WTC11 (cell line): Measurements from ENCODE around the gene FAM181A. TPM values are rescaled to one million over a fixed set of nuclear protein-coding genes. Genes with fewer than 3 reads are reported as not detected.

Source experiments
- ATAC-seq: fragments of 200-7000 bp; cut with Tn5 transposase; 2 replicates; pipeline ENCODE4 v1.10.0; 2021; ENCODE audit warnings: mild to moderate bottlenecking, moderate library complexity
- CTCF ChIA-PET: fragments of 300-600 bp; sonication (Branson Sonifier 250); formaldehyde crosslinking; loops from one replicate; lab custom pipeline; 2021; ENCODE audit warnings: antibody characterized with exemption; lab: Charles Lee
- POLR2A ChIA-PET: fragments of 350-600 bp; sonication (Branson Sonifier 250); formaldehyde crosslinking; loops from one replicate; lab custom pipeline; 2021; ENCODE audit warnings: antibody characterized with exemption; lab: Charles Lee
- DNase-seq: peaks from one replicate; pipeline ENCODE4 v3.0.0; 2021; ENCODE audit warnings: low spot score
- H3K27ac Mint-ChIP-seq: 2 replicates; pipeline ENCODE4 v1.8.0; 2021; ENCODE audit warnings: mixed read lengths
- H3K27me3 Mint-ChIP-seq: 2 replicates; pipeline ENCODE4 v1.8.0; 2021; ENCODE audit warnings: low read depth, mild to moderate bottlenecking, moderate library complexity, mixed read lengths
- H3K36me3 Mint-ChIP-seq: 2 replicates; pipeline ENCODE4 v1.8.0; 2021; ENCODE audit warnings: mixed read lengths
- H3K4me1 Mint-ChIP-seq: 2 replicates; pipeline ENCODE4 v1.8.0; 2022; ENCODE audit warnings: mixed read lengths
- H3K4me3 Mint-ChIP-seq: 2 replicates; pipeline ENCODE4 v1.8.0; 2021; ENCODE audit warnings: mild to moderate bottlenecking, moderate library complexity, mixed read lengths
- H3K9me3 Mint-ChIP-seq: 2 replicates; pipeline ENCODE4 v1.8.0; 2021; ENCODE audit warnings: mixed read lengths
- ATF3 ChIP-seq: sonication (generic); formaldehyde crosslinking; conservative IDR thresholded peaks from 2 replicates; pipeline ENCODE4 v1.8.1; 2022; ENCODE audit warnings: mild to moderate bottlenecking, missing genetic modification reagents
- CBFB ChIP-seq: sonication (generic); formaldehyde crosslinking; IDR thresholded peaks from 2 replicates; pipeline ENCODE4 v1.8.1; 2022; ENCODE audit warnings: mild to moderate bottlenecking, low read depth, missing genetic modification reagents
- CREM ChIP-seq: sonication (generic); formaldehyde crosslinking; IDR thresholded peaks from 2 replicates; pipeline ENCODE4 v1.8.1; 2022; ENCODE audit warnings: mild to moderate bottlenecking, missing genetic modification reagents, moderate library complexity
- ETV6 ChIP-seq: sonication (generic); formaldehyde crosslinking; IDR thresholded peaks from 2 replicates; pipeline ENCODE4 v1.8.1; 2022; ENCODE audit warnings: mild to moderate bottlenecking, missing genetic modification reagents
- GABPB1 ChIP-seq: sonication (generic); formaldehyde crosslinking; IDR thresholded peaks from 2 replicates; pipeline ENCODE4 v1.8.1; 2023; ENCODE audit warnings: mild to moderate bottlenecking, missing genetic modification reagents
- GRHL2 ChIP-seq: fragments of 250-450 bp; sonication (Bioruptor Pico); IDR thresholded peaks from 2 replicates; pipeline ENCODE4 v1.8.0; 2022; ENCODE audit warnings: mild to moderate bottlenecking, moderate library complexity; ENCODE audit not compliant: insufficient replicate concordance, severe bottlenecking
- IRF1 ChIP-seq: sonication (generic); formaldehyde crosslinking; IDR thresholded peaks from 2 replicates; pipeline ENCODE4 v1.8.0; 2023; ENCODE audit warnings: missing genetic modification reagents
- NFE2L1 ChIP-seq: sonication (generic); formaldehyde crosslinking; IDR thresholded peaks from 2 replicates; pipeline ENCODE4 v1.8.1; 2023; ENCODE audit warnings: missing genetic modification reagents
- RELA ChIP-seq: sonication (generic); formaldehyde crosslinking; IDR thresholded peaks from 2 replicates; pipeline ENCODE4 v1.8.1; 2022; ENCODE audit warnings: missing genetic modification reagents, mild to moderate bottlenecking, borderline replicate concordance
- RORB ChIP-seq: fragments of 250-450 bp; sonication (Bioruptor Pico); IDR thresholded peaks from 2 replicates; pipeline ENCODE4 v1.9.0; 2021; ENCODE audit warnings: mild to moderate bottlenecking
- SOX15 ChIP-seq: fragments of 250-450 bp; sonication (Bioruptor Pico); IDR thresholded peaks from 2 replicates; pipeline ENCODE4 v1.9.0; 2021; ENCODE audit warnings: mild to moderate bottlenecking
- TEAD4 ChIP-seq: sonication (generic); formaldehyde crosslinking; IDR thresholded peaks from 2 replicates; pipeline ENCODE4 v1.8.0; 2022; ENCODE audit warnings: mild to moderate bottlenecking, missing genetic modification reagents
- USF2 ChIP-seq: sonication (generic); formaldehyde crosslinking; IDR thresholded peaks from 2 replicates; pipeline ENCODE4 v1.8.1; 2023; ENCODE audit warnings: mild to moderate bottlenecking, missing genetic modification reagents, moderate library complexity
- ZMAT4 ChIP-seq: fragments of 250-450 bp; sonication (Bioruptor Pico); IDR thresholded peaks from 2 replicates; pipeline ENCODE4 v1.9.0; 2021; ENCODE audit warnings: mild to moderate bottlenecking
- ZNF219 ChIP-seq: sonication (generic); formaldehyde crosslinking; IDR thresholded peaks from 2 replicates; pipeline ENCODE4 v1.8.0; 2023; ENCODE audit warnings: missing genetic modification reagents, mild to moderate bottlenecking, borderline replicate concordance
- ZNF232 ChIP-seq: sonication (generic); formaldehyde crosslinking; IDR thresholded peaks from 2 replicates; pipeline ENCODE4 v1.8.0; 2022; ENCODE audit warnings: mild to moderate bottlenecking, missing genetic modification reagents
- ZNF317 ChIP-seq: sonication (generic); formaldehyde crosslinking; IDR thresholded peaks from 2 replicates; pipeline ENCODE4 v1.8.1; 2023; ENCODE audit warnings: low read depth, mild to moderate bottlenecking, moderate library complexity, missing genetic modification reagents, borderline replicate concordance
- ZNF416 ChIP-seq: fragments of 250-450 bp; sonication (Bioruptor Pico); IDR thresholded peaks from 2 replicates; pipeline ENCODE4 v1.9.0; 2021; ENCODE audit warnings: mild to moderate bottlenecking, inconsistent platforms
- ZNF423 ChIP-seq: fragments of 250-450 bp; sonication (Bioruptor Pico); IDR thresholded peaks from 2 replicates; pipeline ENCODE4 v2.1.2; 2022; ENCODE audit warnings: mild to moderate bottlenecking, moderate library complexity
- ZNF512 ChIP-seq: sonication (generic); formaldehyde crosslinking; IDR thresholded peaks from 2 replicates; pipeline ENCODE4 v1.8.1; 2022; ENCODE audit warnings: missing genetic modification reagents, borderline replicate concordance
- ZNF532 ChIP-seq: fragments of 250-450 bp; sonication (Bioruptor Pico); IDR thresholded peaks from 2 replicates; pipeline ENCODE4 v1.9.0; 2021; ENCODE audit warnings: mild to moderate bottlenecking, borderline replicate concordance
- ZSCAN18 ChIP-seq: fragments of 250-450 bp; sonication (Bioruptor Pico); IDR thresholded peaks from 2 replicates; pipeline ENCODE4 v2.1.2; 2022; ENCODE audit warnings: mild to moderate bottlenecking, moderate library complexity
- total RNA-seq: library from RNA; stranded (reverse); gene quantifications from 3 replicates; pipeline ENCODE4 v1.2.3, GENCODE V29; 2021

The FAM181A gene
- total RNA-seq, 1 experiment from 2014 or later, result not detected

- no peak for TF ChIP-seq USF2 (CRISPR knock-in tag)
- TF ChIP-seq ZNF317 (CRISPR knock-in tag), result no peak
- TF ChIP-seq GABPB1 (CRISPR knock-in tag), result no peak
- TF ChIP-seq ETV6 (CRISPR knock-in tag), result no peak
- no peak for TF ChIP-seq IRF1 (CRISPR knock-in tag)
- TF ChIP-seq NFE2L1 (CRISPR knock-in tag), result no peak
- TF ChIP-seq, all 79 proteins: peak for 0
These were observed 34.5 kb downstream of the FAM181A start (continued) for GRCh38 chr14:93961620-93962019.

GRCh38 chr14:93962701-93963601, 35.8 kb downstream of the FAM181A start:
- no peaks in the 10 kb centered on the region for H3K36me3 Mint-ChIP-seq
- TF ChIP-seq CBFB (CRISPR knock-in tag) (no peak), ZNF416 (CRISPR knock-in tag) (no peak), GRHL2 (no peak)
- TF ChIP-seq, all 79 proteins: peak for 0
- ATAC-seq (no peak), DNase-seq (no peak)
- Mint-ChIP-seq H3K9me3 (no peaks in the 10 kb centered on the region), H3K4me1 (peaks cover 16% of the 10 kb centered on the region), H3K4me3 (no peak overlapping the region), H3K27me3 (no peaks in the 10 kb centered on the region), H3K27ac (no peak overlapping the region)
- POLR2A ChIA-PET, result no interaction called here
- CTCF ChIA-PET, result interaction anchor here (0.6 to 3.1 kb wide), 3 partner anchors 12 to 1236 kb away, joined by 3 to 18 read pairs (median 3); no protein-coding TSS in a partner anchor

- no peak for TF ChIP-seq ZNF532 (CRISPR knock-in tag)
- TF ChIP-seq ZSCAN18 (CRISPR knock-in tag), result no peak
- TF ChIP-seq ZMAT4 (CRISPR knock-in tag), result no peak
- TF ChIP-seq SOX15 (CRISPR knock-in tag), result no peak
- no peak for TF ChIP-seq ZNF423
- TF ChIP-seq TEAD4 (CRISPR knock-in tag), result no peak
- no peak for TF ChIP-seq RELA (CRISPR knock-in tag)
- no peak for TF ChIP-seq ZNF219
- no peak for TF ChIP-seq RORB (CRISPR knock-in tag)
- TF ChIP-seq ETV6 (CRISPR knock-in tag), result no peak
- no peak for TF ChIP-seq ATF3 (CRISPR knock-in tag)
- no peak for TF ChIP-seq ZNF512 (CRISPR knock-in tag)
- no peak for TF ChIP-seq ZNF232 (CRISPR knock-in tag)
- TF ChIP-seq CREM (CRISPR knock-in tag), result no peak
- no peak overlapping the region for H3K4me3 Mint-ChIP-seq
- no peaks in the 10 kb centered on the region for H3K9me3 Mint-ChIP-seq
- peaks cover 15% of the 10 kb centered on the region for H3K4me1 Mint-ChIP-seq
- no peaks in the 10 kb centered on the region for H3K36me3 Mint-ChIP-seq
- ChIA-PET POLR2A (no interaction called here), CTCF (interaction anchor here (3.1 kb wide), 1 partner anchor 24 kb away, joined by 18 read pairs; no protein-coding TSS in a partner anchor)
- H3K27me3 Mint-ChIP-seq, result no peaks in the 10 kb centered on the region
- H3K27ac Mint-ChIP-seq, result no peak overlapping the region
- ATAC-seq (no peak), DNase-seq (no peak)
These were observed 36.5 kb downstream of the FAM181A start for GRCh38 chr14:93963692-93964091.
